Activated CD4-positive, CD25-positive, alpha-beta regulatory T cell treated with anti-CD3 and anti-CD28 coated beads, Interleukin-2, amount 50 U/mL, for 24 hours (primary cell): ENCODE results near the gene FASTK.

Experiments
- ATAC-seq, 2 donors: fragments of 150-1000 bp; cut with Tn5 transposase; one replicate each; pipeline ENCODE4 v1.10.0; 2021; ENCODE audit warnings: mild to moderate bottlenecking in 1 of 2, moderate library complexity in 1 of 2

The FASTK gene, protein sequence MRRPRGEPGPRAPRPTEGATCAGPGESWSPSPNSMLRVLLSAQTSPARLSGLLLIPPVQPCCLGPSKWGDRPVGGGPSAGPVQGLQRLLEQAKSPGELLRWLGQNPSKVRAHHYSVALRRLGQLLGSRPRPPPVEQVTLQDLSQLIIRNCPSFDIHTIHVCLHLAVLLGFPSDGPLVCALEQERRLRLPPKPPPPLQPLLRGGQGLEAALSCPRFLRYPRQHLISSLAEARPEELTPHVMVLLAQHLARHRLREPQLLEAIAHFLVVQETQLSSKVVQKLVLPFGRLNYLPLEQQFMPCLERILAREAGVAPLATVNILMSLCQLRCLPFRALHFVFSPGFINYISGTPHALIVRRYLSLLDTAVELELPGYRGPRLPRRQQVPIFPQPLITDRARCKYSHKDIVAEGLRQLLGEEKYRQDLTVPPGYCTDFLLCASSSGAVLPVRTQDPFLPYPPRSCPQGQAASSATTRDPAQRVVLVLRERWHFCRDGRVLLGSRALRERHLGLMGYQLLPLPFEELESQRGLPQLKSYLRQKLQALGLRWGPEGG

DNA sequence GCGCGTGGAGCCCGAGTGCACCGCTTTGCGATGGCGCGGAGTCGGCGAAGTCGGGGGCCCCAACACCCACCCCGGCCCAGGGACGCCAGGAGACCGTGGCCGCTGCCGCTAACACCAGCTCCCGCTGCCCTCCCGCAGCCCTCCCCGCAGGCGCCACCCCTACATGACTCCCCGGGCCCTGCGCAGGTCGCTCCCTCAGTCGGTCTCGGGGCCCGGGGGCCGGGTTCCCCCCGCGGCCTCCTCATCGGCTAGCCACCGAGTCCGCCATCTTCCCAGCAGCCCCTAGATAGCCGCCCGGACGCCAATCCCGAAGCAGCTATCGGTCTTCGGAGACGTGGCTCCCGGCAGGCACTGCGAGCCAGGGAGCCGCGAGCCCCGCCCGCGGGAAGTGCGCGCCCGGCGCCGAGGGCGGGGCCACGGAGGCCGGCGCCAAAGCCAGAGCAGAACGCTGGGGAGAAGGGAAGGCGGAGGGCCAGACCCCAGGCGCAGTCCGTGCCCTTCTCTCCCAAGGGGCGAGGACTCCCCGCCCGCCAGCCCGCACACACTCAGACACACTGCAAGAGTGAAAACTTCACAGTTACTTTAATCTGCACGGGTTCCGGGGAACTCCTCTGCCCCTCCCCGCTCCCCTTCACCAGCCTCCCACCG is at the start of gene FASTK:
FASTK (minus strand) TSS at position 288 of the 648 bp plus-strand sequence; CDS start at position 245, 43 bp downstream.
- ATAC-seq = peak; percentile 88 to 89

DNA sequence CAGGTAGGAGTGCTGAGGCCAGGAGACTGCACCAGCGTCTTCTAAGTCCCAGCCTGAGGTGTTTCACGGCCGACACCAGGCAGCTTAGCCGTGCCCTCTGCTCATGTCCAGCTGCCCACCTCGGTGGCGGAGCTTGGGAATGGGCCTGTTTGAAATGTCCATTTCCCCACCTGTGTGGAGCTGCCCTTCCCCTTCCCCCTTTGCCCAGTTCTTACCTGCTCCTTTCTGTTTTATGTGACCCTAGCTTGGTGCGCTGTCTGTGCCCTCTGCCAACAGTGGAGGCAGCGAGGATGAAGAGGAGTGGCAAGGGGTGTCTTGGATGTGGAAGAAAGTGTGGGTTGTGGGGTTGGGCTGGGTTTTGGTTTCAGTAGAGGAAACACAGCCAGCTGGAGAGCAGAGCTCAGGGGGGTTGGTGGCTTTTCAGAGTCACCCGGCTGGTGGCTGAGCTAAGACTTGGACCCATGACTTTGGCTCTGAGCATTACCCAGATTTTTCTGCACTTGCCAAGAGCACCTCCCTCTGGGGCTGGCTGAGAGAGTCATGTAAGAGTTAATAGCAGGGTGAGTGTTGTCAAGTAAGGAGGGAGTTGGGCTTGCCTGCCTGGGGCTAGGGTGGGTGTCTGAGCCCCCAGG is 49.5 kb upstream of the FASTK start:
- no peak for ATAC-seq

DNA sequence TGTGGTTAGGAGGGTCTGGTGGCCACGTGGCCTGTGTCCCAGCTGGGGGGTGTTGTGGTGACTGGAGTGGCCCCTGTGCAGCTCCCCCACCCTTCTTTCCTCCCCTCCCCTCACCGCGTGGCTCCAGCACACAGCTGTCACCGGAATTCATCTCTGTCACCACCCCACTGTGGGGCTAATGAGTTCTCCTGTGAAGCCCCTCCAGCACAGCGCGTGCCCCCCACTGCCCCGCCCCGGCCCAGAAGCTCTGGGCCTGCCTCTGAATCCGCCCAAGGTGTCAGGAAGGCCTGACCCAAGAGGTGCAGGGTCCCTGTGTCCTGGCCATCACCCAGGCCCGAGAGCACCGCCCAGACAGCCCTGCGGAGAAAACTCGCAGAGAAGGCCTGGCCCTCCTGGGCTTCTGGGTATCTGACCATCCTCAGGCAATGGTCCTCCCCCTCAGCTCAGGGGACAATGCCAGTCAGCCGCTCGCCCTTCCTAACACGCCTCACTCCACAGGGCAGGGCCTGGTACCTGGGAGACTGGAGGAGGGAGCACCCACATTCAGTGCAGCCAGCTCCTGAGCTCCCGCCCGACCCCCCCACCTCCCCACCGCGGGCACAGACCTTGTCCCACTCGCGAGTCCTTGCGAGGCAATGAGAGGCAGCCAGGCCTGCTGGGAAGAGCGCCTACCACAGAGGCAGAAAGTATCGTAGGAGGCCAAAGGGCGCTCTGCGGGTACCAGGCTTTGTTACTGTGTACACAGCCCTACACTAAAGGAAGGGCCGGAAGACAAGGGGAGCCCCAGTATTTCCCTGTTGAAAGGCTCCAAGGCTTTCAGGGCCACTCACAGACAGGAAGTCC is 48.7 kb upstream of the FASTK start:
- ATAC-seq = no peak

DNA sequence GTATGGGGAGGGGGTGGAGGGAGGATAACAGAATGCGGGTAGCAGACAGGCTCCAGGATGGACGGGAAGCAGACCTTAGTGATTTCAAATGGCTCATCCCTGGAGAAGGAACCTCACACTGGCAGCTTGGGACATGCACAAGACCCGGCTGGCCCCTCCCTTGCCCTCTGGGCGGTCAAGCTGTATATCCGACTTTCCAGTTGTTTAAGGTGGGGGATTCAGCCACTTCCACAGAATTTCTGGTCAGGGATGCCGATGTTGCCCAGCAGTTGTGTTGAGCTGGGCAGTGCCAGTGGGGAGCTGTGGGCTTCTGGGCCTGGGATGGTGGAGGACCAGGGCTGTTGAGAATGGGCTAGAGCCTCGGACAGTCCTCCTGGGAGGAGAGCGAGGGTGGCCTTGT is 48.1 kb upstream of the FASTK start:
- no peak for ATAC-seq

DNA sequence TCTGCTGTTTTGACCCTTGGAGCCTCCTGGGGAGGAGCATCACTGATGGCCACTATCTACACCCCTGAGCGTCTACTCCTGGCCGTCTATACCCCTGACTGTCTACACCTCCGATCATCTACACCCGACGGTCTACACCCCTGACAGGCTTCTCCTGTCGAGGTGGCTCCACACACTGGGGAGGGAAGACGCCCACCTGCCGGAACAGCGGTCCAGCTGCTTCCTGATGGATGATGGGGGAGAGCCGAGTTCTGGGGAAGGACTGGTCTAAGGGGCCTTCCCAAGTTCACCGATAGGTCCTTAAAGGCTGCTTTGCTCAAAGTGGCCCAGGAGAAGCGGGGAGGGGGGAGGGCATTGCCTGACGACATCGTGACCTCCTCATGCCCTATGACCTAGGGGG is 47.5 kb upstream of the FASTK start:
- no peak for ATAC-seq

DNA sequence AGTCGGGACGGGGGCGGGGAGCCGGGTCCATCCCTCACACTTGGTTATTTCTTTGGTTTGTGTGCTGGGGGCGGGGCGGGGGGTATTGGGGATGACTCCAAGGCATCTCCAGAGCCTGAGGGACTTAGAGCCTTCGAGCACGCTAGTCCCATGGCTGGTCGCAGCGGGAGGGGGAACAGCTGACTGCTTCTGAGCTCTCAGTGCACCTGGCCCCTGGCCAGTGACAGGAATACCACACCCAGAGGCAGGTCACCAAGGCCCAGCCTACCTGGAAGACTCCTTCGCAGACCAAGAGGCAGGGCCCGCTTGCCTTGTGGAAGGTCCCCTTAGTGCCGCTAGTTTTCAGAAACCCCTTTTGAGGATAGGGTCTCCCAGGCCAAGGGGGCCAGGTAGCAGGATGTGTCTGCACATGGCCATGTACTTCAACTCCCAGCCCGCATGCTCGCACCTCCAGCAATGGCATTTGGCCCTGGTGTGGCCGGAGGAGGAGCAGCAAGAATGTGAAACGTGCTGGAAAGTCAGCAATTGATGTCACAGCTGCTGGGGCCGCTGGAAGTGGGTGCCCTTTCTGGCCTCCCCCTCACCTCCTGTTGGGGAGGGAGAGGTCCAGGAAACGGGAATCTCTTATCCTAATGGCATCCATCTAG is 46.0 kb upstream of the FASTK start:
- ATAC-seq = no peak

DNA sequence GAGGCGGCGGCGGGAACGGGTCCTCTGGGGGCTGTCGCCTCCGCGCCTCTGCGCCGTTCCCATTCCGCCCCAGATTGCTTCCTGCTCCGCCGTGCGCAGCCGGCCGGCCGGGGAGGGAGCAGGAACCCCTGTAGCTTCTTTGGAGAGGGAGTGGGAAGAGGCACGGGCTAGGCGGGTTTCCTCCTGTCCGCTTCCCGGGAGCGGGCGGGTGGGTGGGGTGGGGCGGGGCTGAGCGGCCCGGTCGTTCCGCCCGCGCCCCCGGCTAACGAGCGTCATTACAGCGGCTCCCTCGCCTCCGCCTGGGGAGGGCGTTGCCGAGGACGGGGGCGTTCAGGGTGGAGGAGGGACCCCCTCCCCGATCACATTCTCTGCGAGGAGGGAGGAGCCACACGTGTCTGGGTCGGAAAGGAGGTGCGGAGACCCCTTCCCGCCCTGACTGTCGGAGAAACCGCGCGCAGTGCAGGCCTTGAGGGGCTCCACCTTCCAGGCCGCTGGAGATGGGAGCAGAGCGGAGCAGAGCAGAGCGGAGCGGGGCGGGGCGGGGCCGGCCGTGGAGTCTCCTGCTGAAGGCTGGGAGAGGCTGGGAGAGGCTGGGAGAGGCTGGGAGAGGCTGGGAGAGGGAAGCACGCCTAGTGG is 45.4 kb upstream of the FASTK start:
- ATAC-seq = no peak

DNA sequence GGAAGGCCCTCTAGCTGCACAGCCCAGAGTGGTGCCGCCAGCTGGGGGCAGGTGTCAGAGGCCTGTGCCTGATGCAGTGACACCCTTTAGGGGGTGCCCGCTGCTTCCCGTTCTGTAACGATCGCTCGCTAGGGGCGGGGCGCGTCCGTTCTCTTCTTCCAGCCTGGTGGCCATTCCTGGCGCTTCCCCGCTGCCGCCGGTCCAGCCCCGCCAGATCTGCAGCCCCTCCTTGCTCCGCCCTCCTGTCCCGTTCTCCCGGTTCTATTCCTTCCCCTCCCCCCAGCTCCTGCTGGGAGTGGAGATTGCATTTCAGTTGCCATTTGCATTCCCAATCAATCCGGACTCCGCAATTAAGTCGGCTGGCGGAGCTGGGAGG is 44.8 kb upstream of the FASTK start:
- no peak for ATAC-seq

DNA sequence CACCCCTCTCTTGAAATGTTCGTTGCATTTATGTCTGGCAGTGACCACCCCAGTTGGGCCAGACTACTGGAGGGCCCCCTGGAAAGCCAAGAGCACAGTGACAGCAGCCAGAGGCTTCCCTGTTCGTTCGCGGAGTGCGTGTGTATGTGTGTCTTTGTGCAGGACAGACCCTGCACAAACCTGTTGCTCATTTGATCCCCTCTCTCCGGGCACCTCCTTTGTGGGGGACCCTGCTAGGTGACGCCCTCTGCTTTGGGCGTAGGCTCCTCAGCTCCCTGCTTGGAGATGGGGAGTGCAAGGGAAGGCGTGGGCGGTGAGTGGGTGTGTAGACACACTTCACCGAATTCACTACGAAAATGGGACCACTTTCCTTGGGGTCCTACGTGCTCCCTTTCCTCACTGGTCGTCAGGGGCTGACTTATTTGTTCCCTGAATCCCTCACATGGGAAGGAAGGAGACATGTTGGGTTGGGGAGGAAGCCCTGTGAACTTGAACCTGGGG is 44.3 kb upstream of the FASTK start:
- ATAC-seq = no peak

DNA sequence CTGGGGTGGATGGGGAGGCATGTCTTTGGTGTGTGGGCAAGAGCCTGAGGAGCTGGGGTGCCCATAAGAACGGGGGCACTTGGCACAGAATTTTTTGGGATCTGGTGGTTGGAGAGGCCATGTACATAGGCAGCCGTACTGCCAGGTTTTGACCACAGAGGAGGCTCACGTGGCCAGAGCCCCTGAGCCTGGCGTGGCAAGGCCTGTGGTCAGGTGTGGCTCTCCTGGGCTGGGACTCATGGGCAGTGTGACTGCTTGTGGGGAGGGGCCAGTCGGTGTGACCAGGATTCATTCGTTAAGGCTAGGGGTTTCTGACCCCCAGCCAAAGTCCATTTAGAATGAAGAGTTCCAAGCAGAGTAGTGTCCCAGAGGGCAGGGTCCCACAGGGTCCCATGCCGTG is 43.9 kb upstream of the FASTK start:
- no peak for ATAC-seq

DNA sequence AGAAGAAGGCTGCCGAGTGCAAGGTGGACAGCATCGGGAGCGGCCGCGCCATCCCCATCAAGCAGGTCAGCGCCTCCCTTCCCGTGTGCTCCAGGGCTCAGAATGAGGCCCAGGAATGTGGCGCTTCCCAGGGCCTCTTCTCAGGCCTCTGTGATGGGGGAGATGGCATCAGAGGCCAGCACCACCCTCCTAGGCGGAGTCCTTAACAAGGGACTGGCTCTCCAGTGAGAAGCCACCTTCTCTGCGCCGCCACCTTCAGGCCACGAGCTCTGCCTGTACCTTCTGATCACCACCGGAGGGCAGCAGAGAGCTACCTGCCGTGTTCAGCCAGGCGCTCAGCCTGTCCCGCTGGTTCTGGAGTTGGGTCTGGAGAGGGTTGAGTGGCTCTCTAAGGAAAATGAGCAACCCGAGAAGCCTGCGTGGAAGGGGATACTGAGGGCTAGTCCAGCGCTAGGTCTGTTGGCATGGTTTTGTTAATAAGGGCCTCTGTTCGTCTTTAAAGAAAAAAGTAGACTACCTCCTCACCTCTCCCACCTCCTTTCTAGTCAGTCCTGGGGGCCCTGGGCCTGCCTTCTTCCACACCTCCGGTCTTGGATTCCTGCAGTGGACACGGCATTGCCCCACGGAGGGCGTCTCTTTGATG is 43.3 kb upstream of the FASTK start:
- ATAC-seq = peak; percentile 85 to 92

DNA sequence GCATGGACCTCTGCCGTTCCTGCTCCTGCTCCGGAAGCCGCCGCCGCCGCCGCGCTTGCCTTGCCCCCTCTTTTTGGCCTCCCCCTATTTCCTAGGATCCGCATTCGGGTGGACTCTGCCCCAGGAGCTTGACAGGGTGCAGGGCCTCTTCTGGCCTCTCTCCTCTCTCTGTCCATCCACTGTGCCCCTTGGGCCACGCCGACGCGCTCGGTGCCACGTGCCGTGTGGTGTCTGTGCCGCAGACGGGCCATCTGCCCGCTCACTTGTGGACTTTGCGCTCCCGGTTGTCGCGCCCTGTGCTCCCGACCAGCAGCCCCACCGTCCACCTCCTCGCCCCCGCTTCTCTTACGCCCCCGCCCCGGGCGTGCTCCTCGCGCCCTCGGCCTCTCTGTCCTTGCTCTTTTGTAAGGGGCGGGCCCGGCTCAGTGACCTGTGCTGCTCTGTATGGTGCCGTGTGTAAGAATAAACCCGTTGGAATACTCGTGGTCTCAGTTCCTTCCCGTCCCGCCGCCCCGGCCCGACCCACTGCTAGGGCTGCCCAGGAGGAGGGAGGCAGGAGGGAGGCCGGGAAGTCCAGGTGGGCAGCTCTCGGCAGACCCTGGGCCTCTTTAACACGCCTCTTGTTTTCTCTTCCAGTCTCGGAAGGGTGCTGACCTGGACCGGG is 42.7 kb upstream of the FASTK start:
- ATAC-seq = no peak

DNA sequence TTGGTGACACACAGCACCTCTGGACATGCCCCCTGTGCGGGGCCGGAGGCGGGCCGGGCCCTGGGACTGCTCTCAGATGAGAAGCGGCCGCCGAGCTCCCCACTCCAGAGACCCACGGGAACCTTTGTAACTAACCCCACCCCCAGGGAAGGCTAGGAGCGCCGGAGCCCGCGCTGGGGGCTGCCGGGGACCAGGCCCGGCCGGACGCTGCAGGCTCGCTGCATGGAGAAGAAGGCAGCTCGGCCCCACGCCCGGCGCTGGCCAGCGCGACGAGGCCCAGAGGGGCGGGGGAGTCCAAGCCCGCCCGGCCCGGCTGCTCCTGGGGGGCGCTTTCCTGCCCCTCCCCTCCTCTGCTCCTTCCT is 42.2 kb upstream of the FASTK start:
- no peak for ATAC-seq

DNA sequence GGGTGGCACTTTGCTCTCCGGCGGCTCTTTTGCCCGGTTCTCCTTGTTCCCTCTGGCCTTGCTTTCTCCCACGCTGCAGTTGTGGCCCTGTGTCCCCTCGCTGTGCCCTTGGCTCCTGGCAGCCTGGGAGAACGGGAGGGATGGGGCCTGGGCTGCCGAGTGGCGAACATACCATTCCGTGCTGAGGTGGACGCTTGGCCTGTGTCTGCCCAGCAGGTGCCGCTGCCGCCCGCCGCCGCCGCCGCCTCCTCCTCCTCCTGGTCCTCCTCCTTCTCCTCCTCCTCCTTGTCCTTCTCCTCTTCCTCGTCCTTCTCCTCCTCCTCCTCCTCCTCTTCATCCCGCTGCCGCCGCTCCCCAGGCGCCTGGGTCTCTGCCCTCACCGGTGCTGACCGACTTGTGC is 41.7 kb upstream of the FASTK start:
- no peak for ATAC-seq

DNA sequence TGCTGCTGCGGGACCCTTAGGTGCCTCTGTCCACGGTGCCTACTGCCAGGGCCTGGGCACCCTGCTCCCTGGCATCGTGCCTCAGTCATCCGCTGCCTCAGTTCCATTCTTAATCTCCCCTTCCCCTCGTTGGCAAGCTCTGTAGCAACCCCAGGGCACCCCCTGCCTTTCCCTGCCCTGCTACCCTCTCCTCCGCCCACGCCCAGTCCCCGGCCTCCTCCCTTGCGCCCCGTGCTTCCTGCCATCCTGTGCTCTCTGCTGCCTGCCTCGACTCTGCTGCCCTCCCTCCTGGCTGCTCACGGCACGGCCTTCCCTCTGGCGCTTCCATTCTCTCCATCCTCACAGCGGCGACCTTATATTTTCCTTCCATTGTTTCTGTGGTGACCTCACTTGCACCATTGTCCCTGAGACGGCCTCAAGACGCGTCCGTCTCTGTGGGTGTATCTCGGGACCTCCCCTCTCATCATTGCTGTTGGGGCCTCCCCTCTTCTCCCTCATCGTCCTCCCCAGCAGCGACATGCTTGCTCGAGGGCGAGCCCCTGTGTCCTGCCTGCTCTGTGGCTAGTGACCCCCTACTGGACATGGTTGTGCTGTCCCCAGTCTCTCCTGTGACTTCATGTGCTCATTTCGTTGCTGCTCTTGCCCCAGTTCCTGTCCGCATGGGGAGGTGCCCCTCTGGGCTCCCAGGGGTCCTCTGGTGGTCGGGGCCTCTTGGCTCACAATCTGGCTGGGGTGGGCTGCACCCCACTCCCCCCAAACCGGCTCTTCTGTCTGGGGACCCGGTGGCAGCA is 41.0 kb upstream of the FASTK start:
- ATAC-seq = no peak

DNA sequence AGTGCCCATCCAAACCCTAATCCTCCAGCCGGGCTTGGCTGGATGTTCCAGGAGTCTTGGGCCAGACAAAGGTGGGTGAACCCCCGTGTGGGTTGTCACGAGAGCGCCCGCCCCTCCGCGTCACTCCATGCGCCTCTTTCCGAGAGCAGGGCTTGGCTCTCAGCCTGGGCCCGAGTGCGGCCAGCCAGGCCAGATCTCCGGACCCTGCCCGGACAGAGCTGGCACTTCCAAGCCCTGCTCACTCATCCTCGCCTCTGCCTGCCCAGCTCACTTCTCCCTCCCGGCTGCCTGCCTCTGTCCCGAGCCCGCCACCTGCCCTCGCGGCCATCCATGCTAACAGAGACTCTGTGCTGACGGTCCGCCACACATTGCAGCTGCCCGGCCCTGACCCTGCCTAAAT is 40.3 kb upstream of the FASTK start:
- no peak for ATAC-seq

DNA sequence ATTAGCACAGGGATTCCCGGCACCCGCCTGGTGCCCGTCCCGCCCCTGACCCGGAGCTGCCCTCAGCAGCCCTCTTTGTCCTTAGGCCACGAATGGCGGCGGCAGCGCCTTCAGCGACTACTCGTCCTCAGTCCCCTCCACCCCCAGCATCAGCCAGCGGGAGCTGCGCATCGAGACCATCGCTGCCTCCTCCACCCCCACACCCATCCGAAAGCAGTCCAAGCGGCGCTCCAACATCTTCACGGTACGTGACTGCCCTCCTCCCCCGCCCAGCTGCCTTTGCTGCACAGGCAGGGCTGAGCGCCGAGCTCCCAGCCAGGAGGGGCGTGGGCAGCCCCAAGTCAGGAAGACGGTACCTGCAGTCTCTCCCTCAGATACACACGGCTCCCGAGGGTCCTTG is 39.3 kb upstream of the FASTK start:
- no peak for ATAC-seq

DNA sequence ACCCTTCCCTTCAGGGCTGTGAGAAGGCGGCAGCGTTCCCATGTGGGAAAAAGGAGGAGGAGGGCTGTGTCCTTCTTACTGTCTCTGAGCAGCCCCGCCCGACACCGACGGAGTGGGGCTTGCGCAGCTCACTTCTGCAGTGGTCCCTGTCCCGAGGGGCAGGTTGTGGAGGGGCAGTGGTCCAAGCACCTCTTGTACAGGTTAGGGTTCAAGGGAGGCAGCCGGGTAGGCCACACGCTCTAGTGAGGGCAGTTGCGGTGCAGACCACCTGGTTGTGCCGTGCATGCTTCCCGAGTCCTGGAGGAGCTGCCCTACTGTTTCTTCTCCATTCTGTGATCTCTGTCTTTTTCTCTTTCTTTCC is 38.4 kb upstream of the FASTK start:
- no peak for ATAC-seq
